Peyer's patch (tissue), 4 donors: ENCODE measurements around the gene ZNF775. TPM values are rescaled to one million over a fixed set of nuclear protein-coding genes. Genes with fewer than 3 reads are reported as not detected.

Experiments used
- DNase-seq, 3 donors: peaks; one replicate each; pipeline ENCODE4 v3.0.0-alpha.2; 2017 to 2019
- H3K27ac ChIP-seq, 4 donors: fragments of 200-600 bp; sonication (generic); one replicate each; pipeline ENCODE4 v1.5.1; 2016 to 2019
- H3K27me3 ChIP-seq, 2 donors: fragments of 200-600 bp; sonication (generic); one replicate each; pipeline ENCODE4 v1.5.1; 2019
- H3K36me3 ChIP-seq, 3 donors: fragments of 200-600 bp; sonication (generic); one replicate each; pipeline ENCODE4 v1.5.1; 2016 to 2019
- H3K4me1 ChIP-seq, 4 donors: fragments of 200-600 bp; sonication (generic); one replicate each; pipeline ENCODE4 v1.5.1; 2016 to 2019
- H3K4me3 ChIP-seq, 4 donors: fragments of 200-600 bp; sonication (generic); 1 replicate in 3 of 4; 2 replicates in 1 of 4; pipeline ENCODE4 v1.5.1; 2016 to 2019; ENCODE audit warnings: mild to moderate bottlenecking in 1 of 4
- H3K9me3 ChIP-seq, 4 donors: fragments of 200-600 bp; sonication (generic); one replicate each; pipeline ENCODE4 v1.5.1; 2016 to 2019; ENCODE audit warnings: mild to moderate bottlenecking in 1 of 4
- CTCF ChIP-seq, 6 experiments: fragments of 450-650 bp in 4 of 6; fragments of 200-600 bp in 2 of 6; sonication (generic) in 1 of 6; IDR thresholded peaks; one replicate each; pipeline ENCODE4 v1.5.1; 2017 to 2019; ENCODE audit warnings: antibody characterized with exemption in 6 of 6, mild to moderate bottlenecking in 3 of 6, moderate library complexity in 1 of 6
- POLR2A ChIP-seq, 2 donors: fragments of 450-650 bp; IDR thresholded peaks; one replicate each; pipeline ENCODE4 v1.5.1; 2017; ENCODE audit warnings: antibody characterized with exemption in 2 of 2, mild to moderate bottlenecking in 2 of 2, moderate library complexity in 2 of 2
- total RNA-seq, 4 donors: library from RNA; depleted of rRNA; stranded (reverse); fragments of >200 nt; gene quantifications; one replicate each; pipeline ENCODE4 v1.1.0, GENCODE V29; 2016

Gene ZNF775
- total RNA-seq, 4 donors from 2014 or later = 1.7 to 2.8 (median 2.5) TPM

- peak in 1 of 3 donors; percentile 43 for DNase-seq
Observed at GRCh38 chr7:150369748-150370501, 9.2 kb upstream of the ZNF775 start.

GRCh38 chr7:150370612-150371071, 8.5 kb upstream of the ZNF775 start:
- Histone ChIP-seq H3K4me3 (peak overlapping the region in 2 of 4 donors; percentile 84 to 93), H3K4me1 (peaks cover 0 to 52% (median 16%) of the 10 kb centered on the region in 4 donors), H3K27me3 (no peaks in the 10 kb centered on the region), H3K27ac (peak overlapping the region in 3 of 4 donors; percentile 94 to 99 (median 98)), H3K9me3 (no peaks in the 10 kb centered on the region), H3K36me3 (peaks cover 0 to 34% (median 0%) of the 10 kb centered on the region in 3 donors)
- no peak for TF ChIP-seq POLR2A (IDR thresholded peaks at IDR 0.05)
- TF ChIP-seq CTCF (IDR thresholded peaks at IDR 0.05) = no peak
- DNase-seq = peak in 1 of 3 donors; percentile 41

More at GRCh38 chr7:150369748-150370501, 9.2 kb upstream of the ZNF775 start:
- TF ChIP-seq POLR2A (IDR thresholded peaks at IDR 0.05) (no peak), CTCF (IDR thresholded peaks at IDR 0.05) (no peak)
- Histone ChIP-seq H3K4me1 (peaks cover 0 to 52% (median 16%) of the 10 kb centered on the region in 4 donors), H3K27me3 (no peaks in the 10 kb centered on the region), H3K36me3 (peaks cover 0 to 34% (median 0%) of the 10 kb centered on the region in 3 donors), H3K9me3 (no peaks in the 10 kb centered on the region), H3K4me3 (peak overlapping the region; percentile 84 to 93 (median 91)), H3K27ac (peak overlapping the region; percentile 90 to 99 (median 96))

DNA sequence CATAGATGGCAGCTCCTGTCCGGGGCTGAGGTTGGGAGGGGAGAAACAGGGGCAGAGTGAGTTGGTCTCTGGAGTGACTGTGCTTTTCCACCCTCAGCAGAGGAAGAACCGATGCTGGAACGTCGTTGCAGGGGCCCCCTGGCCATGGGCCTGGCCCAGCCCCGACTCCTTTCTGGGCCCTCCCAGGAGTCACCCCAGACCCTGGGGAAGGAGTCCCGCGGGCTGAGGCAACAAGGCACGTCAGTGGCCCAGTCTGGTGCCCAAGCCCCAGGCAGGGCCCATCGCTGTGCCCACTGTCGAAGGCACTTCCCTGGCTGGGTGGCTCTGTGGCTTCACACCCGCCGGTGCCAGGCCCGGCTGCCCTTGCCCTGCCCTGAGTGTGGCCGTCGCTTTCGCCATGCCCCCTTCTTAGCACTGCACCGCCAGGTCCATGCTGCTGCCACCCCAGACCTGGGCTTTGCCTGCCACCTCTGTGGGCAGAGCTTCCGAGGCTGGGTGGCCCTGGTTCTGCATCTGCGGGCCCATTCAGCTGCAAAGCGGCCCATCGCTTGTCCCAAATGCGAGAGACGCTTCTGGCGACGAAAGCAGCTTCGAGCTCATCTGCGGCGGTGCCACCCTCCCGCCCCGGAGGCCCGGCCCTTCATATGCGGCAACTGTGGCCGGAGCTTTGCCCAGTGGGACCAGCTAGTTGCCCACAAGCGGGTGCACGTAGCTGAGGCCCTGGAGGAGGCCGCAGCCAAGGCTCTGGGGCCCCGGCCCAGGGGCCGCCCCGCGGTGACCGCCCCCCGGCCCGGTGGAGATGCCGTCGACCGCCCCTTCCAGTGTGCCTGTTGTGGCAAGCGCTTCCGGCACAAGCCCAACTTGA, 7.8 kb upstream of the ZNF775 start:
- DNase-seq = peak in 1 of 3 donors; percentile 45
- H3K27me3 ChIP-seq = no peaks in the 10 kb centered on the region
- H3K4me1 ChIP-seq = peaks cover 0 to 55% (median 16%) of the 10 kb centered on the region in 4 donors
- H3K36me3 ChIP-seq = peaks cover 0 to 34% (median 0%) of the 10 kb centered on the region in 3 donors
- H3K9me3 ChIP-seq = no peaks in the 10 kb centered on the region
- peak overlapping the region in 1 of 4 donors; percentile 14 for H3K27ac ChIP-seq
- TF ChIP-seq POLR2A (IDR thresholded peaks at IDR 0.05) (no peak), CTCF (IDR thresholded peaks at IDR 0.05) (no peak)
- peak overlapping the region in 1 of 4 donors; percentile 34 for H3K4me3 ChIP-seq

DNA sequence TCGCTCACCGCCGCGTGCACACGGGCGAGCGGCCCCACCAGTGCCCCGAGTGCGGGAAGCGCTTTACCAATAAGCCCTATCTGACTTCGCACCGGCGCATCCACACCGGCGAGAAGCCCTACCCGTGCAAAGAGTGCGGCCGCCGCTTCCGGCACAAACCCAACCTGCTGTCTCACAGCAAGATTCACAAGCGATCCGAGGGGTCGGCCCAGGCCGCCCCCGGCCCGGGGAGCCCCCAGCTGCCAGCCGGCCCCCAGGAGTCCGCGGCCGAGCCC, 7.2 kb upstream of the ZNF775 start:
- Histone ChIP-seq H3K27ac (peak overlapping the region in 1 of 4 donors; percentile 59), H3K9me3 (no peaks in the 10 kb centered on the region), H3K27me3 (no peaks in the 10 kb centered on the region), H3K4me3 (peak overlapping the region in 1 of 4 donors; percentile 34), H3K4me1 (peaks cover 0 to 60% (median 16%) of the 10 kb centered on the region in 4 donors), H3K36me3 (peaks cover 0 to 34% (median 0%) of the 10 kb centered on the region in 3 donors)
- DNase-seq = peak in 1 of 3 donors; percentile 46
- TF ChIP-seq POLR2A (IDR thresholded peaks at IDR 0.05) = no peak
- TF ChIP-seq CTCF (IDR thresholded peaks at IDR 0.05) = no peak

DNA sequence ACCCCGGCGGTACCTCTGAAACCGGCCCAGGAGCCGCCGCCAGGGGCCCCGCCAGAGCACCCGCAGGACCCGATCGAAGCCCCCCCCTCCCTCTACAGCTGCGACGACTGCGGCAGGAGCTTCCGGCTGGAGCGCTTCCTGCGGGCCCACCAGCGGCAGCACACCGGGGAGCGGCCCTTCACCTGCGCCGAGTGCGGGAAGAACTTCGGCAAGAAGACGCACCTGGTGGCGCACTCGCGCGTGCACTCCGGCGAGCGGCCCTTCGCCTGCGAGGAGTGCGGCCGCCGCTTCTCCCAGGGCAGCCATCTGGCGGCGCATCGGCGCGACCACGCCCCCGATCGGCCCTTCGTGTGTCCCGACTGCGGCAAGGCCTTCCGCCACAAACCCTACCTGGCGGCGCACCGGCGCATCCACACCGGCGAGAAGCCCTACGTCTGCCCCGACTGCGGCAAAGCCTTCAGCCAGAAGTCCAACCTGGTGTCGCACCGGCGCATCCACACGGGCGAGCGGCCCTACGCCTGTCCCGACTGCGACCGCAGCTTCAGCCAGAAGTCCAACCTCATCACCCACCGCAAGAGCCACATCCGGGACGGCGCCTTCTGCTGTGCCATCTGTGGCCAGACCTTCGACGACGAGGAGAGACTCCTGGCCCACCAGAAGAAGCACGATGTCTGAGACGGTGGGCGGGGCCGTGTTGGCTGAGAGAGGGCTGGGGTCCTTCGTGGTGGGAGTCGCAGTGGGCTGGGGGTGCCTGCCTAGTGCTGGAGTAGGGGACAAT, 6.7 kb upstream of the ZNF775 start:
- H3K27me3 ChIP-seq = no peaks in the 10 kb centered on the region
- peak in 1 of 3 donors; percentile 56 for DNase-seq
- H3K9me3 ChIP-seq = no peaks in the 10 kb centered on the region
- peaks cover 3 to 66% (median 14%) of the 10 kb centered on the region in 4 donors for H3K4me1 ChIP-seq
- TF ChIP-seq POLR2A (IDR thresholded peaks at IDR 0.05) (no peak), CTCF (IDR thresholded peaks at IDR 0.05) (peak in 1 of 6 experiments; percentile 23)
- peak overlapping the region in 1 of 4 donors; percentile 34 for H3K4me3 ChIP-seq
- H3K36me3 ChIP-seq = peaks cover 0 to 34% (median 0%) of the 10 kb centered on the region in 3 donors
- H3K27ac ChIP-seq = peak overlapping the region in 1 of 4 donors; percentile 59
